ENCODE measurements around the gene SERPINA12. TPM values are rescaled to one million over a fixed set of nuclear protein-coding genes. Genes with fewer than 3 reads are reported as not detected.
A peak's percentile ranks its signal among the peaks of the same experiment; 100 is the strongest.

Gene SERPINA12
- total RNA-seq, 1 experiment from 2014 or later, result not detected

DNA sequence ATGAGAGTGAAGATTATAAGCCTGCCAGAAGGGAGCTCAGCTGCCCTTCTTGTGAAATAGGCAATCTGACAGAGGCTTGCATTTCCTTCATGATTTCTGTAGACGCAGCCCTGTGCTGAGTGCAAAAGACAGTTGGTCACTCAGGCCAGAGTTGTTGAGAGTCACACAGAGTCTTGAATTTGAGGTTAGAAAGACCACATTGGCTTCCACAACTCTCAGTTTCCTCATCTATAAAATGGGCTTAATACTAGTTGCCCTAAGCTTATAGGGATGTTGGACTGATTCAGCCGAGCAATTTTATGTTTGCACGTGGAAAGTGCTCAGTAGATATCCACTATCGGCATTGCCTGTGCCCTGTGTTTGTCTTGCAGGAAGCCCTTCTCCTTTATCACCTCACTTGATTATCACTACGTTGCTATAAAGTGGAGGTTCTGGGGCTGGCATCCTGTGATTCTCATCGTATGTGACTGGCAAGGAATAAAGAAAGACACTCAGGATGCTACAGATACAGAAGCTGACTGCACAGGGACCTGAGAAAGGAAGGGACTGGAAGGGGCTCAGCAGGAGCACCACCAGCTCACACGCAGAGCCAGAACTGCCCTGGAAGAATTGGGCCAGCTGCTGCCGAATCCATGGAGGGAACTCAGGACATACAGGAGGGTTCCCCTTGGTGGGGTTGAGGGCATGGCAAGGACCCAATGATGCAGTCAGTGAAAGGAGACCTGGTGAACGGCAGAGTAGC is 32.1 kb upstream of the SERPINA12 start:
- ATAC-seq, result no peak
- CTCF ChIA-PET, result interaction anchor here (1.4 to 4.0 kb wide), 3 partner anchors 7 to 107 kb away, joined by 4 to 14 read pairs (median 4); no protein-coding TSS in a partner anchor
- no peaks in the 10 kb centered on the region for H3K9me2 ChIP-seq (ENCODE audit: insufficient read depth)
- POLR2A ChIA-PET, result no interaction called here
- H3K9me3 ChIP-seq (ENCODE audit: control insufficient read depth in 1 of 2, insufficient read depth in 1 of 2, low read depth in 1 of 2, low read length in 2 of 2), result no peaks in the 10 kb centered on the region
- H3K9ac ChIP-seq (ENCODE audit: low read length), result no peak overlapping the region
- no TSS peak for BruUV-seq (replicated peaks)
- no peak for TF ChIP-seq ELF1 (IDR thresholded peaks at IDR 0.05; ENCODE audit: borderline replicate concordance, low read depth)
- TF ChIP-seq, protein P1, sequence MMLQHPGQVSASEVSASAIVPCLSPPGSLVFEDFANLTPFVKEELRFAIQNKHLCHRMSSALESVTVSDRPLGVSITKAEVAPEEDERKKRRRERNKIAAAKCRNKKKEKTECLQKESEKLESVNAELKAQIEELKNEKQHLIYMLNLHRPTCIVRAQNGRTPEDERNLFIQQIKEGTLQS (IDR thresholded peaks at IDR 0.05), result no peak
- TF ChIP-seq, protein P2, sequence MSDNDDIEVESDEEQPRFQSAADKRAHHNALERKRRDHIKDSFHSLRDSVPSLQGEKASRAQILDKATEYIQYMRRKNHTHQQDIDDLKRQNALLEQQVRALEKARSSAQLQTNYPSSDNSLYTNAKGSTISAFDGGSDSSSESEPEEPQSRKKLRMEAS (IDR thresholded peaks at IDR 0.05), result no peak
- intact Hi-C loops (cut with micrococcal nuclease), result no loop called here
- no peak overlapping the region for H3K4me3 ChIP-seq (replicated peaks in 1 of 2; ENCODE audit: low read depth in 1 of 2, low read length in 2 of 2)
- no peak overlapping the region for H3K27ac ChIP-seq (ENCODE audit: low read depth, low read length)
- H3K4me1 ChIP-seq (ENCODE audit: control insufficient read depth in 1 of 2, insufficient read depth in 2 of 2, low read length in 2 of 2), result peaks cover 0 to 22% of the 10 kb centered on the region in 2 experiments; a peak in 2 of 4 replicates
- no peak overlapping the region for H2AFZ ChIP-seq (ENCODE audit: low read depth, low read length, poor library complexity, severe bottlenecking)
- H3K27me3 ChIP-seq (ENCODE audit: insufficient read depth, low read length), result no peaks in the 10 kb centered on the region
- no peaks in the 10 kb centered on the region for H4K20me1 ChIP-seq (ENCODE audit: insufficient read depth)
- no peaks in the 10 kb centered on the region for H3K79me2 ChIP-seq (ENCODE audit: insufficient read depth, low read length)
- DNase-seq (ENCODE audit: low read depth, low spot score), result no peak
- no peaks in the 10 kb centered on the region for H3K36me3 ChIP-seq (ENCODE audit: control insufficient read depth in 1 of 2, insufficient read depth in 2 of 2, low read length in 2 of 2)
- no peak overlapping the region for H3K4me2 ChIP-seq (ENCODE audit: low read length)
- RAD21 ChIA-PET (ENCODE audit: low non-redundant PET in 1 of 2, low total read pairs in 2 of 2, uncharacterized antibody in 2 of 2, unreplicated experiment in 2 of 2), result no interaction called here

DNA sequence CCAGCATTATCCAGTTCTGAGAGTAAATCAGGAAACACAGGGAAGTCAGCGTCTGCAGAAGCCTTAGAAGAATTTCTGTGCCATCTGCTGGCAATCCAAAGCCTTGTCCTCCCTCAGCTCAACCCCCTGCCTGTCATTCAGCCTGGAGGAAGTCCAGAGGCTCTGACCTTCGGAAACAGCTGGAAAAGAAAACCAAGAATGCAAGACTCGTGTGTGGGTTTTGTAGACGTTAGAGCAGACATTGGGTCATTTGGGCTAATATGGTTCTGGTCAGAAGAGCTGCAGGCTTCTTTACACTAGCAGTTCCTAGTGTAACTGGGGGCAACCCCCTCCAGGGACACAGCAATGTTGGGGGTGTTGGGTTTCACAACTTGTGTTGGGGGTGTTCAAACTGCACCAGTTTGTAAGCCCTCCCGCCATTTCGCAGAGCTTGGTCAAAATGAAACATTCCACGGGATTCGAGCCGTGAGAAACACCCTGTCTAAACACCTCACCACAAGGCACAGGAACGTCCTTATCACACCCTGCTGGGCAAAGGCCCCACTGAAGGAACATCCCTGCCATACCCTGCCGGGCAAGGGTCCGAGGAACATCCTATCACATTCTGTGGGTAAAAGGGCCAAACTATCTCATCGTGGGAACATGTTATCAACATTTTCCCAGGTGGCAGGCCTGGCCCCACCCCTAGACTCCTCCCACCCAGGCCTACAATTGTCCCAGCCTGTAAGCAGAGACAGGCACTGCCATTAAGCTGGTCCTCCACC is 30.9 kb upstream of the SERPINA12 start:
- CTCF ChIA-PET, result interaction anchor here (0.8 to 4.0 kb wide), 3 partner anchors 9 to 106 kb away, joined by 3 to 14 read pairs (median 4); no protein-coding TSS in a partner anchor
- no peak overlapping the region for H3K4me2 ChIP-seq (ENCODE audit: low read length)
- TF ChIP-seq EZH2 (IDR thresholded peaks at IDR 0.05), result no peak
- TF ChIP-seq EZH2phosphoT487 (IDR thresholded peaks at IDR 0.05; ENCODE audit: borderline replicate concordance), result no peak
- TF ChIP-seq ZNF274 (IDR thresholded peaks at IDR 0.05; ENCODE audit: low read depth, low read length), result no peak
- TF ChIP-seq, protein P3, sequence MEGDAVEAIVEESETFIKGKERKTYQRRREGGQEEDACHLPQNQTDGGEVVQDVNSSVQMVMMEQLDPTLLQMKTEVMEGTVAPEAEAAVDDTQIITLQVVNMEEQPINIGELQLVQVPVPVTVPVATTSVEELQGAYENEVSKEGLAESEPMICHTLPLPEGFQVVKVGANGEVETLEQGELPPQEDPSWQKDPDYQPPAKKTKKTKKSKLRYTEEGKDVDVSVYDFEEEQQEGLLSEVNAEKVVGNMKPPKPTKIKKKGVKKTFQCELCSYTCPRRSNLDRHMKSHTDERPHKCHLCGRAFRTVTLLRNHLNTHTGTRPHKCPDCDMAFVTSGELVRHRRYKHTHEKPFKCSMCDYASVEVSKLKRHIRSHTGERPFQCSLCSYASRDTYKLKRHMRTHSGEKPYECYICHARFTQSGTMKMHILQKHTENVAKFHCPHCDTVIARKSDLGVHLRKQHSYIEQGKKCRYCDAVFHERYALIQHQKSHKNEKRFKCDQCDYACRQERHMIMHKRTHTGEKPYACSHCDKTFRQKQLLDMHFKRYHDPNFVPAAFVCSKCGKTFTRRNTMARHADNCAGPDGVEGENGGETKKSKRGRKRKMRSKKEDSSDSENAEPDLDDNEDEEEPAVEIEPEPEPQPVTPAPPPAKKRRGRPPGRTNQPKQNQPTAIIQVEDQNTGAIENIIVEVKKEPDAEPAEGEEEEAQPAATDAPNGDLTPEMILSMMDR (IDR thresholded peaks at IDR 0.05 in 2 of 3, conservative IDR thresholded peaks at IDR 0.05 in 1 of 3; ENCODE audit: borderline replicate concordance in 1 of 3, insufficient read depth in 1 of 3, low read depth in 2 of 3, low read length in 2 of 3), result no peak
- no peak for TF ChIP-seq CBX3 (IDR thresholded peaks at IDR 0.05; ENCODE audit: low read depth)
- no peak for TF ChIP-seq YY1 (IDR thresholded peaks at IDR 0.05; ENCODE audit: extremely low read depth, insufficient replicate concordance, low read depth, low read length)
- no peak for TF ChIP-seq SIN3A (IDR thresholded peaks at IDR 0.05; ENCODE audit: low read depth)
- TF ChIP-seq FOSL1 (IDR thresholded peaks at IDR 0.05; ENCODE audit: low read depth), result no peak
- TF ChIP-seq ZFX (IDR thresholded peaks at IDR 0.05), result no peak
- TF ChIP-seq SRF (IDR thresholded peaks at IDR 0.05; ENCODE audit: low read depth), result no peak
- no peak for TF ChIP-seq RAD21 (IDR thresholded peaks at IDR 0.05; ENCODE audit: low read depth)
- no peak for TF ChIP-seq TCF7L2 (IDR thresholded peaks at IDR 0.05; ENCODE audit: borderline replicate concordance, extremely low read depth, insufficient read depth, insufficient read length)
- no peak for TF ChIP-seq CEBPB (IDR thresholded peaks at IDR 0.05; ENCODE audit: low read depth)

More for the DNA sequence above, 30.9 kb upstream of the SERPINA12 start:
- RAD21 ChIA-PET (ENCODE audit: low non-redundant PET in 1 of 2, low total read pairs in 2 of 2, uncharacterized antibody in 2 of 2, unreplicated experiment in 2 of 2), result no interaction called here
- BruUV-seq (replicated peaks), result no TSS peak
- no peaks in the 10 kb centered on the region for H3K79me2 ChIP-seq (ENCODE audit: insufficient read depth, low read length)
- POLR2A ChIA-PET, result interaction anchor here (0.7 kb wide), 1 partner anchor 13 kb away, joined by 4 read pairs; no protein-coding TSS in a partner anchor
- intact Hi-C loops (cut with micrococcal nuclease), result no loop called here
- H3K4me3 ChIP-seq (replicated peaks in 1 of 2; ENCODE audit: low read depth in 1 of 2, low read length in 2 of 2), result no peak overlapping the region
- ATAC-seq, result peak; percentile 38; the same call in 1 of the 2 replicates
- H3K9me3 ChIP-seq (ENCODE audit: control insufficient read depth in 1 of 2, insufficient read depth in 1 of 2, low read depth in 1 of 2, low read length in 2 of 2), result no peaks in the 10 kb centered on the region
- DNase-seq (ENCODE audit: low read depth, low spot score), result no peak
- no peaks in the 10 kb centered on the region for H3K27me3 ChIP-seq (ENCODE audit: insufficient read depth, low read length)
- no peaks in the 10 kb centered on the region for H3K36me3 ChIP-seq (ENCODE audit: control insufficient read depth in 1 of 2, insufficient read depth in 2 of 2, low read length in 2 of 2)
- H3K9me2 ChIP-seq (ENCODE audit: insufficient read depth), result no peaks in the 10 kb centered on the region
- H4K20me1 ChIP-seq (ENCODE audit: insufficient read depth), result no peaks in the 10 kb centered on the region
- no peak overlapping the region for H3K9ac ChIP-seq (ENCODE audit: low read length)
- H3K27ac ChIP-seq (ENCODE audit: low read depth, low read length), result no peak overlapping the region
- H3K4me1 ChIP-seq (ENCODE audit: control insufficient read depth in 1 of 2, insufficient read depth in 2 of 2, low read length in 2 of 2), result peaks cover 0 to 24% of the 10 kb centered on the region in 2 experiments; a peak in 2 of 4 replicates
- no peak overlapping the region for H2AFZ ChIP-seq (ENCODE audit: low read depth, low read length, poor library complexity, severe bottlenecking)

Measured in HCT116 (cell line).